ENCODE data around the gene ZFYVE19.
"Not testable (repeated sequence)": the region's sequence is repeated elsewhere in the genome, so short reads cannot be mapped to it uniquely, and the experiment has no call there.

Gene ZFYVE19

GRCh38 chr15:40852529-40852928 is 45.6 kb downstream of the ZFYVE19 start:
- no peak for DNase-seq

GRCh38 chr15:40853241-40853890 is 46.5 kb downstream of the ZFYVE19 start:
- no peak for DNase-seq

GRCh38 chr15:40854161-40854560 is 47.3 kb downstream of the ZFYVE19 start:
- no peak for DNase-seq

- no peak for DNase-seq
These were observed 48.9 kb downstream of the ZFYVE19 start for GRCh38 chr15:40855706-40856234.

GRCh38 chr15:40856746-40857145 is 49.9 kb downstream of the ZFYVE19 start:
- DNase-seq, result no peak

- peak; percentile 69 for DNase-seq
These were observed 50.9 kb downstream of the ZFYVE19 start for GRCh38 chr15:40857601-40858341.

- no peak for DNase-seq
These were observed 51.8 kb downstream of the ZFYVE19 start for GRCh38 chr15:40858706-40859105.

GRCh38 chr15:40859206-40859851 is 52.4 kb downstream of the ZFYVE19 start:
- peak; percentile 75 for DNase-seq

GRCh38 chr15:40861147-40861546 is 54.3 kb downstream of the ZFYVE19 start:
- not testable (repeated sequence) for DNase-seq

GRCh38 chr15:40863660-40864270 is 56.9 kb downstream of the ZFYVE19 start:
- DNase-seq, result no peak

Data from central memory CD4-positive, alpha-beta T cell (primary cell).